Measurements from ENCODE around the gene TSC1.

TSC1 gene

GRCh38 chr9:132957805-132958204, 13.4 kb upstream of the TSC1 start:
- H3K27me3 Mint-ChIP-seq (ENCODE audit: low read depth, poor library complexity), result peaks cover 31% of the 10 kb centered on the region
- no peaks in the 10 kb centered on the region for H3K4me1 Mint-ChIP-seq
- H3K27ac Mint-ChIP-seq, result no peak overlapping the region
- H3K4me3 Mint-ChIP-seq, result no peak overlapping the region
- TF ChIP-seq, protein P1, sequence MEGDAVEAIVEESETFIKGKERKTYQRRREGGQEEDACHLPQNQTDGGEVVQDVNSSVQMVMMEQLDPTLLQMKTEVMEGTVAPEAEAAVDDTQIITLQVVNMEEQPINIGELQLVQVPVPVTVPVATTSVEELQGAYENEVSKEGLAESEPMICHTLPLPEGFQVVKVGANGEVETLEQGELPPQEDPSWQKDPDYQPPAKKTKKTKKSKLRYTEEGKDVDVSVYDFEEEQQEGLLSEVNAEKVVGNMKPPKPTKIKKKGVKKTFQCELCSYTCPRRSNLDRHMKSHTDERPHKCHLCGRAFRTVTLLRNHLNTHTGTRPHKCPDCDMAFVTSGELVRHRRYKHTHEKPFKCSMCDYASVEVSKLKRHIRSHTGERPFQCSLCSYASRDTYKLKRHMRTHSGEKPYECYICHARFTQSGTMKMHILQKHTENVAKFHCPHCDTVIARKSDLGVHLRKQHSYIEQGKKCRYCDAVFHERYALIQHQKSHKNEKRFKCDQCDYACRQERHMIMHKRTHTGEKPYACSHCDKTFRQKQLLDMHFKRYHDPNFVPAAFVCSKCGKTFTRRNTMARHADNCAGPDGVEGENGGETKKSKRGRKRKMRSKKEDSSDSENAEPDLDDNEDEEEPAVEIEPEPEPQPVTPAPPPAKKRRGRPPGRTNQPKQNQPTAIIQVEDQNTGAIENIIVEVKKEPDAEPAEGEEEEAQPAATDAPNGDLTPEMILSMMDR (IDR thresholded peaks at IDR 0.05), result no peak
- H3K9me3 Mint-ChIP-seq, result peaks cover 32% of the 10 kb centered on the region
- no peak for DNase-seq
- no peaks in the 10 kb centered on the region for H3K36me3 Mint-ChIP-seq (ENCODE audit: low read depth)

GRCh38 chr9:132955768-132956167, 11.4 kb upstream of the TSC1 start:
- Mint-ChIP-seq H3K4me1 (no peaks in the 10 kb centered on the region), H3K27me3 (ENCODE audit: low read depth, poor library complexity) (peaks cover 33% of the 10 kb centered on the region), H3K27ac (no peak overlapping the region), H3K9me3 (peaks cover 32% of the 10 kb centered on the region), H3K36me3 (ENCODE audit: low read depth) (no peaks in the 10 kb centered on the region), H3K4me3 (no peak overlapping the region)
- no peak for DNase-seq
- TF ChIP-seq, protein P1 (IDR thresholded peaks at IDR 0.05), result no peak

- TF ChIP-seq, protein P1 (IDR thresholded peaks at IDR 0.05), result no peak
Observed at GRCh38 chr9:132955123-132955522, 10.7 kb upstream of the TSC1 start.

GRCh38 chr9:132949709-132950108, 5.3 kb upstream of the TSC1 start:
- H3K36me3 Mint-ChIP-seq (ENCODE audit: low read depth), result no peaks in the 10 kb centered on the region
- TF ChIP-seq, protein P1 (IDR thresholded peaks at IDR 0.05), result no peak
- H3K4me1 Mint-ChIP-seq, result peaks cover 37% of the 10 kb centered on the region
- no peak overlapping the region for H3K27ac Mint-ChIP-seq
- H3K9me3 Mint-ChIP-seq, result peaks cover 2% of the 10 kb centered on the region
- H3K27me3 Mint-ChIP-seq (ENCODE audit: low read depth, poor library complexity), result peaks cover 17% of the 10 kb centered on the region
- DNase-seq, result no peak
- no peak overlapping the region for H3K4me3 Mint-ChIP-seq

More at GRCh38 chr9:132955123-132955522, 10.7 kb upstream of the TSC1 start:
- no peak overlapping the region for H3K4me3 Mint-ChIP-seq
- no peaks in the 10 kb centered on the region for H3K4me1 Mint-ChIP-seq
- no peak for DNase-seq
- no peaks in the 10 kb centered on the region for H3K36me3 Mint-ChIP-seq (ENCODE audit: low read depth)
- H3K27ac Mint-ChIP-seq, result no peak overlapping the region
- peaks cover 33% of the 10 kb centered on the region for H3K27me3 Mint-ChIP-seq (ENCODE audit: low read depth, poor library complexity)
- H3K9me3 Mint-ChIP-seq, result peaks cover 32% of the 10 kb centered on the region

DNA sequence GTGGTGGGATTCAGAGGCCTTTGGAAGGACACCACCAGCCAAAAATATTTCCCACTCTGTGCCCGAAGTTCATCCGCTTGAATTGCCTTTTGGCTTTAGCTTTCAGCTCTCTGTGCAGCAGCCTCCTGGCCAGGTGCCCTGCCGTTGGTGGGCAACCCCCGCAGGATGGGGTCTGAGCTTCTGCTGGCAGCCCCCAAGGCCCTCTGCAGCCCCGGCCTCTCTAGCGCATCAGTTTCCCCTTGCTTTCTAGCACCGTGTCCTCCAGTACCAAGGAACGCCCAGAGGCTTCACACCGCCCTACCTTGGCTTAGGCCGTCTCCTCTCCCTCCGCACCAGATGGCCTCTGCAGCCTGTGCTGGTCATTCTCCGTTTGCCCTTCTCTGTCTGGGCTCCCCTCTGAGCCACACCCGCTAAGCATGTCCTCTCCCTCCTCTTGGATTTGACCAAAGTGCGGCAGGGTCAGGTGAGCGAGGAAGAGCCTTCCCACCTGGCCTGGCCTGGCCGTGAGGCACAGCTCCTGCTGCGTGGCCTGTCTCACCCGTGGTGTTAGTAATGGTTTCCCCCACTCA, 4.2 kb upstream of the TSC1 start:
- TF ChIP-seq, protein P1 (IDR thresholded peaks at IDR 0.05), result no peak
- H3K4me3 Mint-ChIP-seq, result no peak overlapping the region
- DNase-seq, result no peak
- no peak overlapping the region for H3K27ac Mint-ChIP-seq
- peaks cover 17% of the 10 kb centered on the region for H3K27me3 Mint-ChIP-seq (ENCODE audit: low read depth, poor library complexity)
- H3K4me1 Mint-ChIP-seq, result peaks cover 42% of the 10 kb centered on the region
- H3K36me3 Mint-ChIP-seq (ENCODE audit: low read depth), result no peaks in the 10 kb centered on the region
- no peaks in the 10 kb centered on the region for H3K9me3 Mint-ChIP-seq

DNA sequence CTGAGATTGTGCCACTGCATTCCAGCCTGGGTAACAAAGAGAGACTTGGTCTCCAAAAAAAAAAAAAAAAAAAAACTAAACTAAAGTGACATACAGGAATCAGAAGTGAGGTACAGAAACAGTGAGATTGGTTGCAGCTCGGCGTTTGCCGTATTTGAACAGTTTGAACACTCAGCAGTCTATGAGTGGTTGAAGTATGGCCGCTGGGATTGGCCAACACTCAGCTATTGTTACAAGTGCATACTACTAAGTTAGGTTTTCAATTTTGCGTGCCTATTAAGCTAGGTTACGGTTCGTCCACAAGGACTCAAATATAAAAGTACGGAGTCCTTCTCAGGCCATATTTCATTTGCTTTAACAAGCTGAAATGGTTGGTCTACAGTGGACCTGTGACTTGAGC, 3.3 kb upstream of the TSC1 start:
- H3K36me3 Mint-ChIP-seq (ENCODE audit: low read depth), result no peaks in the 10 kb centered on the region
- H3K4me3 Mint-ChIP-seq, result no peak overlapping the region
- peaks cover 12% of the 10 kb centered on the region for H3K27me3 Mint-ChIP-seq (ENCODE audit: low read depth, poor library complexity)
- peaks cover 50% of the 10 kb centered on the region for H3K4me1 Mint-ChIP-seq
- no peak overlapping the region for H3K27ac Mint-ChIP-seq
- no peaks in the 10 kb centered on the region for H3K9me3 Mint-ChIP-seq
- no peak for DNase-seq
- TF ChIP-seq, protein P1 (IDR thresholded peaks at IDR 0.05), result no peak

Measured in nephron progenitor cell (in vitro differentiated cells).